HK-2 (cell line): ENCODE results near the gene MLN.

ENCODE experiments used
- DNase-seq: peaks from one replicate; pipeline ENCODE4 v3.0.0-alpha.2; 2018; ENCODE audit not compliant: unreplicated experiment

Gene MLN

GRCh38 chr6:33813990-33814985, 10.5 kb upstream of the MLN start:
- DNase-seq = no peak

GRCh38 chr6:33813246-33813904, 9.6 kb upstream of the MLN start:
- no peak for DNase-seq

GRCh38 chr6:33812669-33813068, 8.9 kb upstream of the MLN start:
- DNase-seq = peak; percentile 57

- DNase-seq = no peak
Measured at GRCh38 chr6:33809594-33809993, 5.8 kb upstream of the MLN start.

- no peak for DNase-seq
Measured at GRCh38 chr6:33808641-33809180, 4.9 kb upstream of the MLN start.

GRCh38 chr6:33807606-33808005, 3.8 kb upstream of the MLN start:
- DNase-seq = no peak

- no peak for DNase-seq
Measured at GRCh38 chr6:33806841-33807240, 3.0 kb upstream of the MLN start.

GRCh38 chr6:33802186-33802958, 1.4 kb downstream of the MLN start:
- DNase-seq = no peak

GRCh38 chr6:33801611-33802010, 2.2 kb downstream of the MLN start:
- DNase-seq = no peak

- DNase-seq = no peak
Measured at GRCh38 chr6:33800248-33800969, 3.4 kb downstream of the MLN start.

- no peak for DNase-seq
Measured at GRCh38 chr6:33799454-33800113, 4.2 kb downstream of the MLN start.

GRCh38 chr6:33798343-33798848, 5.4 kb downstream of the MLN start:
- DNase-seq = no peak

- no peak for DNase-seq
Measured at GRCh38 chr6:33797626-33798342, 6.0 kb downstream of the MLN start.

GRCh38 chr6:33794910-33795623, 8.7 kb downstream of the MLN start:
- DNase-seq = no peak

- DNase-seq = no peak
Measured at GRCh38 chr6:33792981-33793380, 10.8 kb downstream of the MLN start.

- DNase-seq = no peak
Measured at GRCh38 chr6:33791620-33792019, 12.2 kb downstream of the MLN start.

- no peak for DNase-seq
Measured at GRCh38 chr6:33790910-33791309, 12.9 kb downstream of the MLN start.

GRCh38 chr6:33790379-33790778, 13.4 kb downstream of the MLN start:
- DNase-seq = no peak

GRCh38 chr6:33789550-33789895, 14.3 kb downstream of the MLN start:
- no peak for DNase-seq
